OCI-LY3 (cell line): ENCODE data around the gene OPTN.

ENCODE experiments used
- H2AFZ ChIP-seq: fragments of 200-600, 300-600 bp; shearing (Covaris generic); 2 replicates; pipeline ENCODE4 v1.6.0; 2014; ENCODE audit warnings: antibody characterized with exemption, low read depth, low read length
- H3K27ac ChIP-seq: fragments of 200-600, 300-600 bp; sonication (generic); 2 replicates; pipeline ENCODE4 v1.5.1; 2014; ENCODE audit warnings: mild to moderate bottlenecking, low read length, moderate library complexity, mixed read lengths
- H3K27me3 ChIP-seq: fragments of 200-600, 300-600 bp; sonication (generic); 2 replicates; pipeline ENCODE4 v1.6.1; 2014; ENCODE audit warnings: low read depth, low read length, mixed read lengths
- H3K36me3 ChIP-seq: fragments of 200-600, 300-600 bp; sonication (generic); replicated peaks from 2 replicates; pipeline ENCODE3; 2014; ENCODE audit warnings: low read depth, low read length, mixed read lengths
- H3K4me1 ChIP-seq: fragments of 300-600, 200-600 bp; sonication (generic); 2 replicates; pipeline ENCODE4 v1.6.1; 2014; ENCODE audit warnings: low read length, mixed read lengths
- H3K4me2 ChIP-seq: fragments of 200-600, 300-600 bp; sonication (generic); 2 replicates; pipeline ENCODE4 v1.6.1; 2014; ENCODE audit warnings: low read length, mixed read lengths
- H3K4me3 ChIP-seq: fragments of 300-600, 200-600 bp; sonication (generic); 2 replicates; pipeline ENCODE4 v1.5.1; 2014; ENCODE audit warnings: antibody characterized with exemption, mild to moderate bottlenecking, low read length, moderate library complexity
- H3K79me2 ChIP-seq: fragments of 300-600, 200-600 bp; shearing (Covaris generic); 2 replicates; pipeline ENCODE4 v1.6.1; 2014; ENCODE audit warnings: mild to moderate bottlenecking, low read length, mixed read lengths
- H3K9ac ChIP-seq: fragments of 300-600, 200-600 bp; shearing (Covaris generic); 2 replicates; pipeline ENCODE4 v1.6.0; 2014; ENCODE audit warnings: mild to moderate bottlenecking, low read length, moderate library complexity
- H3K9me3 ChIP-seq: fragments of 200-600, 300-600 bp; shearing (Covaris generic); 2 replicates; pipeline ENCODE4 v1.6.1; 2014; ENCODE audit warnings: low read length, mixed read lengths; ENCODE audit not compliant: insufficient read depth
- H4K20me1 ChIP-seq: fragments of 200-600, 300-600 bp; sonication (generic); 2 replicates; pipeline ENCODE4 v1.6.1; 2016; ENCODE audit warnings: low read length, mixed read lengths; ENCODE audit not compliant: insufficient read depth
- EZH2phosphoT487 ChIP-seq: fragments of 200-600 bp; shearing (Covaris generic); IDR thresholded peaks from 2 replicates; pipeline ENCODE4 v1.6.1; 2018; ENCODE audit warnings: antibody characterized with exemption, mixed run types, low read depth
- TF ChIP-seq, protein P1 (sequence below): fragments of 200-600, 300-600 bp; sonication (generic); IDR thresholded peaks from 2 replicates; pipeline ENCODE4 v1.5.1; 2014; ENCODE audit warnings: antibody characterized with exemption, low read length, low read depth

The OPTN gene

DNA sequence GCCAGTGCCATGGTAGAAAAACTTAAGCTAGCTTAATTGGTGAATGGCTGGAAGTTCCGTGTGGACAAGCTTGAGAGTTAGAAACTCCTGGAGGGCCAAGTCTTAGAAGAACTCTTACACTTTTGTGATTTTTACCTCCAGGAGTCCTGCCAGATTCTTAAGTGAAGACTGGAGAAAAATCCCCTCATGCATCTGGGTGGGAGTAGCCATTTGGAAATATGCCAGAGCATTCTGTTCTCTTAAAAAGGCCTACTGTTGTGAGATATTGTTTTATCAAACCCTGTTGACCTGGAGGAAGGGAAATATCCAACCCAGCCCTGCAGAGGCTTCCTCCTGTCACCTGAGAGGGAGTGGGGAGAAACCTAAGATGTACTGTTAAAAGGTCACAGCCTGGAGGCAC is 43.8 kb downstream of the OPTN start:
- H3K4me3 ChIP-seq = no peak overlapping the region
- H3K36me3 ChIP-seq = no peaks in the 10 kb centered on the region
- no peaks in the 10 kb centered on the region for H3K4me1 ChIP-seq
- H2AFZ ChIP-seq = no peak overlapping the region
- TF ChIP-seq, protein P1, sequence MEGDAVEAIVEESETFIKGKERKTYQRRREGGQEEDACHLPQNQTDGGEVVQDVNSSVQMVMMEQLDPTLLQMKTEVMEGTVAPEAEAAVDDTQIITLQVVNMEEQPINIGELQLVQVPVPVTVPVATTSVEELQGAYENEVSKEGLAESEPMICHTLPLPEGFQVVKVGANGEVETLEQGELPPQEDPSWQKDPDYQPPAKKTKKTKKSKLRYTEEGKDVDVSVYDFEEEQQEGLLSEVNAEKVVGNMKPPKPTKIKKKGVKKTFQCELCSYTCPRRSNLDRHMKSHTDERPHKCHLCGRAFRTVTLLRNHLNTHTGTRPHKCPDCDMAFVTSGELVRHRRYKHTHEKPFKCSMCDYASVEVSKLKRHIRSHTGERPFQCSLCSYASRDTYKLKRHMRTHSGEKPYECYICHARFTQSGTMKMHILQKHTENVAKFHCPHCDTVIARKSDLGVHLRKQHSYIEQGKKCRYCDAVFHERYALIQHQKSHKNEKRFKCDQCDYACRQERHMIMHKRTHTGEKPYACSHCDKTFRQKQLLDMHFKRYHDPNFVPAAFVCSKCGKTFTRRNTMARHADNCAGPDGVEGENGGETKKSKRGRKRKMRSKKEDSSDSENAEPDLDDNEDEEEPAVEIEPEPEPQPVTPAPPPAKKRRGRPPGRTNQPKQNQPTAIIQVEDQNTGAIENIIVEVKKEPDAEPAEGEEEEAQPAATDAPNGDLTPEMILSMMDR = no peak
- no peak for TF ChIP-seq EZH2phosphoT487
- no peak overlapping the region for H3K9ac ChIP-seq
- no peaks in the 10 kb centered on the region for H3K9me3 ChIP-seq
- no peak overlapping the region for H3K27ac ChIP-seq
- no peaks in the 10 kb centered on the region for H3K27me3 ChIP-seq
- no peak overlapping the region for H3K4me2 ChIP-seq
- H4K20me1 ChIP-seq = no peaks in the 10 kb centered on the region
- no peaks in the 10 kb centered on the region for H3K79me2 ChIP-seq

DNA sequence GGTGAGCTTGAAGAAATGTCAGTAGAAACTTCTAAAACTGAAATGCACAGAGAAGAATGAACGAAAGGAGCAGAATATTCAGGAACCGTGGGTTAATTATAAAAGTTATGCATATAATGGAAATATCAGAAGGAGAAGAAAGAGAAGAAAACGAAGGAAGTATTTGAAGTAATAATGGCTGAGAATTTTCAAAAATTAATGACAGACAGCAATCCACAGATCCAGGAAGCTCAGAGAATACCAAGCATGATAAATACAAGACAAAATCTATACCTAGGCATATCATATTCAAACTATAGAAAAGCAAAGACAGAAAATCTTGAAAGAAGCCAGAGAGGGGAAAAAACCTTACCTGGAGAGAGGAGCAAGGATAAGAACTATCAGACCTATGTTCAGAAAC is 44.9 kb downstream of the OPTN start:
- Histone ChIP-seq H3K4me3 (no peak overlapping the region), H3K9me3 (no peaks in the 10 kb centered on the region), H3K4me2 (no peak overlapping the region), H3K27me3 (no peaks in the 10 kb centered on the region), H3K36me3 (no peaks in the 10 kb centered on the region), H3K27ac (no peak overlapping the region), H3K4me1 (no peaks in the 10 kb centered on the region), H3K9ac (no peak overlapping the region), H2AFZ (no peak overlapping the region), H4K20me1 (no peaks in the 10 kb centered on the region), H3K79me2 (no peaks in the 10 kb centered on the region)
- TF ChIP-seq, protein P1 = no peak
- no peak for TF ChIP-seq EZH2phosphoT487

- H2AFZ ChIP-seq = no peak overlapping the region
- H3K4me1 ChIP-seq = no peaks in the 10 kb centered on the region
- H3K4me2 ChIP-seq = no peak overlapping the region
- H3K4me3 ChIP-seq = no peak overlapping the region
- no peaks in the 10 kb centered on the region for H3K9me3 ChIP-seq
- TF ChIP-seq, protein P1 = no peak
- no peak for TF ChIP-seq EZH2phosphoT487
- no peak overlapping the region for H3K27ac ChIP-seq
- no peak overlapping the region for H3K9ac ChIP-seq
- no peaks in the 10 kb centered on the region for H4K20me1 ChIP-seq
- no peaks in the 10 kb centered on the region for H3K36me3 ChIP-seq
- H3K79me2 ChIP-seq = no peaks in the 10 kb centered on the region
- H3K27me3 ChIP-seq = no peaks in the 10 kb centered on the region
These were observed 46.4 kb downstream of the OPTN start for GRCh38 chr10:13146379-13146778.

DNA sequence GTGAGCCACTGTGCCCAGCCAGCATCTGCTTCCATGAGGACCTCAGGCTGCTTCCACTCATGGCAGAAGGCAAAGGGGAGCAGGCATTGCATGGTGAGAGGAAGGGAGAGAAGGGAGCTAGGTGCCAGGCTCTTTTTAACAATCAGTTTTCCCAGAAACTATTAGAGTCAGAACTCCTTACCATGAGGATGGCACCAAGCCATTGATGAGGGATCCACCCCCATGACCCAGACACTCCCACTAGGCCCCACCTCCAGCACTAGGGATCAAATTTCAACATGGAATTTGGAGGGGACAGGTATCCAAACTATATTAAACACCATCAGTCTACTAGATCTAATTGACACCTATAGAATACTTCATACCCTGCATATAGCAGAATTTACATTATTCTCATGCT is 47.2 kb downstream of the OPTN start:
- TF ChIP-seq EZH2phosphoT487 = no peak
- TF ChIP-seq, protein P1 = no peak
- no peaks in the 10 kb centered on the region for H3K36me3 ChIP-seq
- H3K27me3 ChIP-seq = no peaks in the 10 kb centered on the region
- H3K27ac ChIP-seq = no peak overlapping the region
- no peak overlapping the region for H2AFZ ChIP-seq
- H3K79me2 ChIP-seq = no peaks in the 10 kb centered on the region
- no peak overlapping the region for H3K9ac ChIP-seq
- no peaks in the 10 kb centered on the region for H4K20me1 ChIP-seq
- H3K9me3 ChIP-seq = no peaks in the 10 kb centered on the region
- no peak overlapping the region for H3K4me2 ChIP-seq
- no peak overlapping the region for H3K4me3 ChIP-seq
- no peaks in the 10 kb centered on the region for H3K4me1 ChIP-seq
